Measurements from ENCODE around the gene POLR3K.

Gene POLR3K

GRCh38 chr16:74051-74746, 20.8 kb upstream of the POLR3K start:
- 0 out of 2 replicates have a peak overlapping the region, but pooled peaks have one; percentile 8 for H3K27ac ChIP-seq
- TF ChIP-seq ZFX (IDR thresholded peaks at IDR 0.05; ENCODE audit: borderline replicate concordance) = no peak

- H3K27ac ChIP-seq = peak within 1 kb of the TSS; percentile 89
- no peak for TF ChIP-seq CTCF (IDR thresholded peaks at IDR 0.05)
- TF ChIP-seq ZFX (IDR thresholded peaks at IDR 0.05; ENCODE audit: borderline replicate concordance) = no peak
These were observed 19.4 kb upstream of the POLR3K start, which contains the start of gene RHBDF1 for GRCh38 chr16:72561-73548. Gene RHBDF1, minus strand, starts transcription at chr16:72631. Its CDS starts 7,616 bp downstream, at chr16:65015.

GRCh38 chr16:71540-72401, 18.4 kb upstream of the POLR3K start:
- TF ChIP-seq ZFX (IDR thresholded peaks at IDR 0.05; ENCODE audit: borderline replicate concordance) = no peak
- peak; percentile 19; the same call in 1 of the 2 replicates for TF ChIP-seq CTCF (IDR thresholded peaks at IDR 0.05)
- H3K27ac ChIP-seq = peak overlapping the region; percentile 89

- TF ChIP-seq ZFX (IDR thresholded peaks at IDR 0.05; ENCODE audit: borderline replicate concordance) (no peak), CTCF (IDR thresholded peaks at IDR 0.05) (no peak)
- peak overlapping the region; percentile 89 for H3K27ac ChIP-seq
These were observed 17.8 kb upstream of the POLR3K start for GRCh38 chr16:71210-71539.

- TF ChIP-seq ZFX (IDR thresholded peaks at IDR 0.05; ENCODE audit: borderline replicate concordance) (no peak), CTCF (IDR thresholded peaks at IDR 0.05) (no peak)
- peak overlapping the region; percentile 89; the same call in 1 of the 2 replicates for H3K27ac ChIP-seq
These were observed 15.8 kb upstream of the POLR3K start for GRCh38 chr16:69181-69580.

GRCh38 chr16:67884-68789, 14.7 kb upstream of the POLR3K start:
- TF ChIP-seq ZFX (IDR thresholded peaks at IDR 0.05; ENCODE audit: borderline replicate concordance) (no peak), CTCF (IDR thresholded peaks at IDR 0.05) (no peak)
- no peak overlapping the region for H3K27ac ChIP-seq

Data from 22Rv1 (cell line).